Heart right ventricle (tissue), 16 donors: ENCODE measurements around the gene SPACA5. TPM values are rescaled to one million over a fixed set of nuclear protein-coding genes. Genes with fewer than 3 reads are reported as not detected.

Experiments
- ATAC-seq, 8 donors: fragments of 200-7000 bp; cut with Tn5 transposase; one replicate each; pipeline ENCODE4 v1.9.1; 2020; ENCODE audit warnings: mild to moderate bottlenecking in 8 of 8, moderate library complexity in 8 of 8, moderate number of reproducible peaks in 1 of 8
- DNase-seq, 2 donors: peaks; one replicate each; pipeline ENCODE4 v3.0.0-alpha.2; 2020
- H3K27ac ChIP-seq, 10 donors: fragments of 200-600 bp; sonication (generic) in 2 of 10; one replicate each; pipeline versions ENCODE4 v1.5.0 to v1.8.0; 2020 to 2022; ENCODE audit warnings: mild to moderate bottlenecking in 3 of 10
- H3K27me3 ChIP-seq, 7 donors: fragments of 200-600 bp; one replicate each; pipeline ENCODE4 v1.8.0; 2021 to 2022; ENCODE audit warnings: mild to moderate bottlenecking in 2 of 7
- H3K36me3 ChIP-seq, 9 donors: fragments of 200-600 bp; sonication (generic) in 1 of 9; one replicate each; pipeline versions ENCODE4 v1.5.0 to v1.8.0; 2020 to 2022; ENCODE audit warnings: mild to moderate bottlenecking in 2 of 9
- H3K4me1 ChIP-seq, 9 donors: fragments of 200-600 bp; sonication (generic) in 1 of 9; one replicate each; pipeline versions ENCODE4 v1.5.0 to v1.8.0; 2020 to 2022; ENCODE audit warnings: mild to moderate bottlenecking in 4 of 9
- H3K4me3 ChIP-seq, 10 donors: fragments of 200-600 bp; sonication (generic) in 2 of 10; one replicate each; pipeline versions ENCODE4 v1.5.0 to v1.8.0; 2020 to 2022; ENCODE audit warnings: mild to moderate bottlenecking in 7 of 10, moderate library complexity in 2 of 10
- H3K9me3 ChIP-seq, 11 donors: fragments of 200-600 bp in 10 of 11; sonication (generic) in 2 of 11; one replicate each; pipeline versions ENCODE4 v1.5.0 to v1.8.0; 2013 to 2022; ENCODE audit warnings: mild to moderate bottlenecking in 2 of 11, control low read depth in 1 of 11, moderate library complexity in 1 of 11
- WGBS, 2 donors: extraction: QIAGEN DNeasy Blood & Tissue Kit; methylation state at CpG; one replicate each; pipeline ENCODE4 v1.1.7; 2013; ENCODE audit warnings: inconsistent platforms in 1 of 2; 5-methylcytosine and 5-hydroxymethylcytosine counted together
- intact Hi-C, 10 donors: fragments of 100-400 bp; cut with DNase I; formaldehyde crosslinking; loops; one replicate each; pipeline versions ENCODE4 v1.11.1 to v1.14.2; 2022
- polyA plus RNA-seq, 2 donors: library from polyadenylated mRNA; stranded (reverse); fragments of 200-250 nt; gene quantifications; one replicate each; pipeline ENCODE4 v1.2.3, GENCODE V29; 2013
- total RNA-seq, 10 donors: library from RNA; stranded (reverse); fragmentation: NEBNext Ultra II Directional in 3 of 10; extraction: Animal tissue kit (Norgen Biotek cat#: 25700) in 3 of 10; gene quantifications; one replicate each; pipeline versions ENCODE4 v1.2.1 to v1.2.4, GENCODE V29; 2021 to 2023
- TF ChIP-seq, protein P1 (sequence below), 9 donors: fragments of 200-600 bp; sonication (generic) in 2 of 9; IDR thresholded peaks; one replicate each; pipeline versions ENCODE4 v1.5.0 to v1.8.0; 2021 to 2022; ENCODE audit warnings: antibody characterized with exemption in 9 of 9, mild to moderate bottlenecking in 5 of 9, moderate library complexity in 1 of 9
- donor health status: Arrhythmogenic right ventricular cardiomyopathy.
- donor health status: ischemic (EF 13 %, LVEDD 7.1; RV severe dilation, severe dysfunction).
- donor health status: healthy with polysubstance abuse.
- donor health status: DM: no; HTN: yes; CAD: no.
- donor health status: DM: no; HTN: no; CAD: no.
- donor health status: ischemic (EF 25% LVEDD 6.9; RV normal size, moderate dysfunction).
- donor health status: ischemic (EF 25% LVEDD 5.7; RV mildly dilated, moderate dysfunction).
- donor health status: healthy.
- donor health status: DM: yes; HTN: yes; CAD: no.
- donor health status: Ischemic cardiomyopathy.
- donor health status: ischemic (EF 35%, LVEDD 5.7; RV mildly dilated, moderate dysfunction).
- donor health status: nonischemic (EF 11% LVEDD 7.7; RV severe dilation, severe dysfunction).
- donor health status: DM: yes; HTN: yes; CAD: no.
- donor health status: PGD.
- donor health status: ischemic (EF 29% LVEDD 5.4; RV normal size, mild dysfunction).
- donor health status: nonischemic (EF 23%, LVEDD 6.1; RV moderate dilation, normal function).

SPACA5 gene
- total and polyA plus RNA-seq, 12 donors = not detected

DNA sequence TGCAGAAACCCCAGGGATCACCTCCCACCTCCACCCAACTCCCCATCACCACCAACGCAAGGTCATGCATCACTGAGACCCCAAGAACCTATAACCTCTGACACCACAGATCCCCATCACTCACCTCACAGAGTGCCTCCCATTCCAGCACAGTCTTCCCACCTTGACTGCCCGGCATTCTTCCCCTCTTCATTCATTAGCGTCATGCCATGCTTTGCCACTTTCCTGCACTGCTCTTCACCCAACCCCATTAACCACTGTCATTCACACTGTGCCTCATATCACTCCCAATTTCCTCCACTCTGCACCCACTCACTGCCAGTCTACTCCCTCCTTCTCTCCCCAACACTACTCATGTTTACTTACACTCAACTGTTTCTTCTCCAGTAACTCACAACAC is 33.6 kb upstream of the SPACA5 start:
- Histone ChIP-seq H3K4me3 (no peak overlapping the region), H3K27me3 (no peaks in the 10 kb centered on the region), H3K4me1 (no peaks in the 10 kb centered on the region), H3K27ac (no peak overlapping the region), H3K9me3 (peaks cover 0 to 99% (median 38%) of the 10 kb centered on the region in 11 donors), H3K36me3 (peaks cover 0 to 38% (median 16%) of the 10 kb centered on the region in 9 donors)
- TF ChIP-seq, protein P1, sequence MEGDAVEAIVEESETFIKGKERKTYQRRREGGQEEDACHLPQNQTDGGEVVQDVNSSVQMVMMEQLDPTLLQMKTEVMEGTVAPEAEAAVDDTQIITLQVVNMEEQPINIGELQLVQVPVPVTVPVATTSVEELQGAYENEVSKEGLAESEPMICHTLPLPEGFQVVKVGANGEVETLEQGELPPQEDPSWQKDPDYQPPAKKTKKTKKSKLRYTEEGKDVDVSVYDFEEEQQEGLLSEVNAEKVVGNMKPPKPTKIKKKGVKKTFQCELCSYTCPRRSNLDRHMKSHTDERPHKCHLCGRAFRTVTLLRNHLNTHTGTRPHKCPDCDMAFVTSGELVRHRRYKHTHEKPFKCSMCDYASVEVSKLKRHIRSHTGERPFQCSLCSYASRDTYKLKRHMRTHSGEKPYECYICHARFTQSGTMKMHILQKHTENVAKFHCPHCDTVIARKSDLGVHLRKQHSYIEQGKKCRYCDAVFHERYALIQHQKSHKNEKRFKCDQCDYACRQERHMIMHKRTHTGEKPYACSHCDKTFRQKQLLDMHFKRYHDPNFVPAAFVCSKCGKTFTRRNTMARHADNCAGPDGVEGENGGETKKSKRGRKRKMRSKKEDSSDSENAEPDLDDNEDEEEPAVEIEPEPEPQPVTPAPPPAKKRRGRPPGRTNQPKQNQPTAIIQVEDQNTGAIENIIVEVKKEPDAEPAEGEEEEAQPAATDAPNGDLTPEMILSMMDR (IDR thresholded peaks at IDR 0.05) = no peak
- ATAC-seq (no peak), DNase-seq (no peak)
- intact Hi-C loops = no loop called here
- WGBS, 2 donors = 97 to 100% methylated on average over 3 of the region's 3 CpGs

DNA sequence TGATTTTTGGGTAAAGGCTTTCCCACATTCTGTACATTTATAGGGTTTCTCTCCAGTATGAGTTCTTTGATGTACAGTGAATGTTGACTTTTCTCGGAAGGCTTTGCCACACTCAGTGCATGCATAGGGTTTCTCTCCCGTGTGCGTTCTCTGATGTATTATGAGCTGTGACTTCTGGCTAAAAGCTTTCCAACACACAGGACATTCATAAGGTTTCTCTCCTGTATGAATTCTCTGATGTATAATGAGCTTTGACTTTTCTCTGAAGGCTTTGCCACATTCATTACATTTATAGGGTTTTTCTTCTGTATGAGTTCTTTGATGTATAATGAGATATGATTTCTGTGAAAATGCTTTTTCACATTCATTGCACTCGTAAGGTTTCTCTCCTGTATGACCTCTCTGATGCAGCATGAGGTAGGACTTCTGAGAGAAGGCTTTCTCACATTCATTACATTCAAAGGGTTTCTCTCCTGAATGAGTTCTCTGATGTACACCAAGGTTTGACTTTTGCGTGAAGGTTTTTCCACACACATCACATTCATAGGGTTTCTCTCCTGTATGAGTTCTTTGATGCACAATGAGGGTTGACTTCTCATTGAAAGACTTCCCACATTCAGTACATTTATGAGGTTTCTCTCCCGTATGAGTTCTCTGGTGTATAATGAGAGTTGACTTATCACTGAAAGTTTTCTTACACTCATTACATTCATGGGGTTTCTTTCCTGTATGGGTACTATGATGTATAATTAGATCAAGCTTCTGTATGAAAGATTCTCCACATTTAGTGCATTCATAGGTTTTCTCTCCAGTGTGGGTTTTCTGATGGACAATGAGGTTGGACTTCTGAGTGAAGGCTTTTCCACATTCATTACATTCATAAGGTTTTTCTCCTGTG is 30.3 kb upstream of the SPACA5 start:
- DNase-seq (no peak), ATAC-seq (no peak)
- Histone ChIP-seq H3K4me3 (no peak overlapping the region), H3K27me3 (no peaks in the 10 kb centered on the region), H3K9me3 (peaks cover 0 to 98% (median 47%) of the 10 kb centered on the region in 11 donors), H3K4me1 (no peaks in the 10 kb centered on the region), H3K36me3 (peaks cover 0 to 69% (median 38%) of the 10 kb centered on the region in 9 donors), H3K27ac (no peak overlapping the region)
- TF ChIP-seq, protein P1 (IDR thresholded peaks at IDR 0.05) = no peak
- WGBS, 2 donors = 98% methylated on average over 6 of the region's 6 CpGs
- intact Hi-C loops = no loop called here

DNA sequence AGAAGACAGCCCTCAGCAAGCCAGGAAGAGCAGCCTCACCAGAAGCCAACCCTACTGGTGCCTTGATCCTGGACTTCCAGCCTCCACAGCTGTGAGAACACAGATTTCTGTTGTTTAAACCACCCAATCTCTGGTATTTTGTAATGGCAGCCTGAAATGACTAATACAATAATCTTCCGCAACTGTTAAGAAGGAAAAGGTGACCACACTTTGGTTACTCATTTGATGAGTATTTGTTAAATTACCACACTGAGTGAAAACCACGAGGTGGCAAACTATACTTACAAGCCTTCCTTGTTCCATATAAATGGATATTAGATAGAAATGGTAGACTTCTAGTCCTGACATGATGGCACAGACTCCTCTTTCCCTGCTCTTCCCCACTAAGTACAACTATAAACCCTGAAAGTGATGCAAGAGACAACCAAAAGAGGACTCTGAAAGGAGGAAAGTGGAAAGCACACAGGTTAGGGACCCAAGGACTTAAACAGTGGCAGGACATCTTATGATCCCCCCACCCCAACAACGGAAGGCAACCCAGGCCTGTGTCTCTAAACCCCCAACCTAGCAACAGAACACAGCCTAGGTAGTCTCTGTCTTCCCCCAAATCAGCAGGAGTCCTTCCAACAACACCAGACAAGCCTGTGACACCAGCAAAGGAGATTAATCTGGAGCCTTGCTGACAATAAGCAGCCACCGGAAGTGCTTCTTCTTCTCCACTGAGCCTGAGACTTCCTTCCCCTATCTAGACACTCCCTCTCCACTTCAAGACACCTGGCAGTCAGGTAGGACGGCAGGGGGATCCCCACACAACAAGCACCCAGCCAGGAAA is 15.3 kb upstream of the SPACA5 start:
- 79% methylated on average over 5 of the region's 5 CpGs for WGBS, 2 donors
- H3K27ac ChIP-seq = no peak overlapping the region
- H3K9me3 ChIP-seq = peaks cover 0 to 37% (median 0%) of the 10 kb centered on the region in 11 donors
- H3K36me3 ChIP-seq = peaks cover 0 to 35% (median 0%) of the 10 kb centered on the region in 9 donors
- no peaks in the 10 kb centered on the region for H3K27me3 ChIP-seq
- ATAC-seq (no peak), DNase-seq (no peak)
- TF ChIP-seq, protein P1 (IDR thresholded peaks at IDR 0.05) = no peak
- intact Hi-C loops = no loop called here
- no peak overlapping the region for H3K4me3 ChIP-seq
- peaks cover 0 to 6% (median 0%) of the 10 kb centered on the region in 9 donors for H3K4me1 ChIP-seq

DNA sequence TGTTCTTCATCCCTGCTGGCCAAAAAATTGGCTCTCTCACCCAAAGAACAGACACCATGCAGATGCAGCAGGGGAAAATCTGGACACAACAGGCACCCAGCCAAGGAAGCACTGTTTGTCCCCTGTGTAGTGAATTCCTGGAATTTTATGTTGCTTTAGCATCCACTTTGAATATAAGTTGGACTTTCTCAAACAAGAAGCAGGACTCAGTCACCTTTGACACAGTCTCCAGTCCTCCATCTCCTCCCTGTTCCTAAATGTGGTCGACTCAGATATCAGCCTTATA is 14.8 kb upstream of the SPACA5 start:
- ATAC-seq (no peak), DNase-seq (no peak)
- peaks cover 0 to 6% (median 0%) of the 10 kb centered on the region in 9 donors for H3K4me1 ChIP-seq
- no peaks in the 10 kb centered on the region for H3K27me3 ChIP-seq
- peaks cover 0 to 37% (median 0%) of the 10 kb centered on the region in 11 donors for H3K9me3 ChIP-seq
- H3K27ac ChIP-seq = no peak overlapping the region
- intact Hi-C loops = no loop called here
- no peak overlapping the region for H3K4me3 ChIP-seq
- TF ChIP-seq, protein P1 (IDR thresholded peaks at IDR 0.05) = no peak
- H3K36me3 ChIP-seq = peaks cover 0 to 36% (median 0%) of the 10 kb centered on the region in 9 donors
- 47 to 67% methylated on average over 1 of the region's 1 CpG for WGBS, 2 donors
